ENCODE data around the gene XDH. TPM values are rescaled to one million over a fixed set of nuclear protein-coding genes. Genes with fewer than 3 reads are reported as not detected.

XDH gene
- polyA plus RNA-seq, 1 donor (not counting 4 experiments of a cell fraction or from before 2014, with no cell fraction given), result 40.6 TPM

DNA sequence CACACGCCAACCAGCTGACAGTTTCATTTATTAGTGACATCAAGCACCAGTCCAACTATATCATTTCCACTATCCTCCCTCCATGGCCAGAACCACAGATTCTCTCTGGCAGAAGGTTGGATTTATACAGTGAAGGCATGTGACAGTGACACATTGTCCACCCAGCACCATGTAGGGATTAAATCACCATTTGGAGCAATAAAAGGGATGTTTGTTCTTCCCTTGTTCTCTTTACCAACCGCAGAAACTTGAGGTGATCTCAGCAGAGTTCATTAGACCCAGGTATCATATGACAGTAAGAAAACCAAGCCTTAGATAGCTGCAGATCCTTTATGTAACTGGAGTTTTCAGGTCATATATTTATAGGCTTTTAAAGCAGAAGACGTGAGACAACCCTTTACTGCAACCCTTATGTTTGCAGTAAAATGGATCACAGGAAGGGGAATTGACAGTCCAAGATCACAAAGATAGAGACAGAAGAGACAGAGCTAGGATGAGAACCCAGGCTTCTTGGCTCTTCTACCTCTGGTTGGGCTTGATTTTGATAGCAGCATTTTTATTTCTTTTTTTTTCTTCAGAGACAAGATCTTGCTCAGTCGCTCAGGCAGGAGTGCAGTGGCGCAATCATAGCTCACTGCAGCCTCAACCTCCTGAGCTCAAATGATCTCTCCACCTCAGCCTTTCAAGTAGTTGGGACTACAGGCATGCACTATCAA lies 80.1 kb downstream of the XDH start:
- no peaks in the 10 kb centered on the region for H3K9me3 ChIP-seq (ENCODE audit: control insufficient read depth, low read depth, low read length)
- H4K20me1 ChIP-seq (ENCODE audit: control insufficient read depth, extremely low read depth, insufficient read depth, low read length), result no peaks in the 10 kb centered on the region
- no peak overlapping the region for H2AFZ ChIP-seq (ENCODE audit: control insufficient read depth, low read length)
- H3K4me2 ChIP-seq (ENCODE audit: control insufficient read depth, extremely low read depth, insufficient read depth, low read depth, low read length), result no peak overlapping the region
- TF ChIP-seq, protein P1, sequence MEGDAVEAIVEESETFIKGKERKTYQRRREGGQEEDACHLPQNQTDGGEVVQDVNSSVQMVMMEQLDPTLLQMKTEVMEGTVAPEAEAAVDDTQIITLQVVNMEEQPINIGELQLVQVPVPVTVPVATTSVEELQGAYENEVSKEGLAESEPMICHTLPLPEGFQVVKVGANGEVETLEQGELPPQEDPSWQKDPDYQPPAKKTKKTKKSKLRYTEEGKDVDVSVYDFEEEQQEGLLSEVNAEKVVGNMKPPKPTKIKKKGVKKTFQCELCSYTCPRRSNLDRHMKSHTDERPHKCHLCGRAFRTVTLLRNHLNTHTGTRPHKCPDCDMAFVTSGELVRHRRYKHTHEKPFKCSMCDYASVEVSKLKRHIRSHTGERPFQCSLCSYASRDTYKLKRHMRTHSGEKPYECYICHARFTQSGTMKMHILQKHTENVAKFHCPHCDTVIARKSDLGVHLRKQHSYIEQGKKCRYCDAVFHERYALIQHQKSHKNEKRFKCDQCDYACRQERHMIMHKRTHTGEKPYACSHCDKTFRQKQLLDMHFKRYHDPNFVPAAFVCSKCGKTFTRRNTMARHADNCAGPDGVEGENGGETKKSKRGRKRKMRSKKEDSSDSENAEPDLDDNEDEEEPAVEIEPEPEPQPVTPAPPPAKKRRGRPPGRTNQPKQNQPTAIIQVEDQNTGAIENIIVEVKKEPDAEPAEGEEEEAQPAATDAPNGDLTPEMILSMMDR (optimal IDR thresholded peaks at IDR 0.05 in 1 of 3, IDR thresholded peaks at IDR 0.05 in 1 of 3, conservative IDR thresholded peaks at IDR 0.05 in 1 of 3; ENCODE audit: extremely low read depth in 1 of 3, insufficient read depth in 2 of 3, low read length in 3 of 3), result no peak
- no peak for TF ChIP-seq EZH2 (IDR thresholded peaks at IDR 0.05; ENCODE audit: low read length)
- no peaks in the 10 kb centered on the region for H3K9me1 ChIP-seq (ENCODE audit: control insufficient read depth, extremely low read depth, insufficient read depth, low read length)
- no peaks in the 10 kb centered on the region for H3K27me3 ChIP-seq (ENCODE audit: control insufficient read depth, extremely low read depth, insufficient read depth, low read length)
- no peak for FAIRE-seq
- H3K4me3 ChIP-seq (ENCODE audit: control insufficient read depth in 2 of 3, extremely low read depth in 1 of 3, insufficient read depth in 2 of 3, low read depth in 1 of 3, low read length in 3 of 3), result no peak overlapping the region
- peaks cover 33% of the 10 kb centered on the region for H3K4me1 ChIP-seq (ENCODE audit: control insufficient read depth, extremely low read depth, insufficient read depth, low read length)
- peaks cover 8 to 14% of the 10 kb centered on the region in 2 experiments for H3K36me3 ChIP-seq (ENCODE audit: control insufficient read depth in 2 of 2, extremely low read depth in 1 of 2, insufficient read depth in 2 of 2, low read length in 2 of 2)
- no peak overlapping the region for H3K27ac ChIP-seq (ENCODE audit: control insufficient read depth, insufficient read depth, low read length)
- dilution Hi-C loops (cut with MboI; ENCODE audit: extremely low pct_ligation_motif_present, low sequenced_read_pairs), result no loop called here
- H3K79me2 ChIP-seq (ENCODE audit: control insufficient read depth, insufficient read depth, low read length), result no peaks in the 10 kb centered on the region
- no peak for DNase-seq (ENCODE audit: low read depth, low spot score)
- H3K9ac ChIP-seq (ENCODE audit: control insufficient read depth, extremely low read depth, insufficient read depth, low read length), result no peak overlapping the region

GRCh38 chr2:31333527-31334183 lies 80.9 kb downstream of the XDH start:
- Histone ChIP-seq H3K9me1 (ENCODE audit: control insufficient read depth, extremely low read depth, insufficient read depth, low read length) (no peaks in the 10 kb centered on the region), H3K9ac (ENCODE audit: control insufficient read depth, extremely low read depth, insufficient read depth, low read length) (no peak overlapping the region), H3K36me3 (ENCODE audit: control insufficient read depth in 2 of 2, extremely low read depth in 1 of 2, insufficient read depth in 2 of 2, low read length in 2 of 2) (peaks cover 6 to 8% of the 10 kb centered on the region in 2 experiments), H3K4me1 (ENCODE audit: control insufficient read depth, extremely low read depth, insufficient read depth, low read length) (peaks cover 28% of the 10 kb centered on the region), H3K27ac (ENCODE audit: control insufficient read depth, insufficient read depth, low read length) (no peak overlapping the region), H3K79me2 (ENCODE audit: control insufficient read depth, insufficient read depth, low read length) (no peaks in the 10 kb centered on the region), H3K9me3 (ENCODE audit: control insufficient read depth, low read depth, low read length) (no peaks in the 10 kb centered on the region), H3K4me3 (ENCODE audit: control insufficient read depth in 2 of 3, extremely low read depth in 1 of 3, insufficient read depth in 2 of 3, low read depth in 1 of 3, low read length in 3 of 3) (no peak overlapping the region), H3K4me2 (ENCODE audit: control insufficient read depth, extremely low read depth, insufficient read depth, low read depth, low read length) (no peak overlapping the region), H2AFZ (ENCODE audit: control insufficient read depth, low read length) (no peak overlapping the region), H3K27me3 (ENCODE audit: control insufficient read depth, extremely low read depth, insufficient read depth, low read length) (no peaks in the 10 kb centered on the region), H4K20me1 (ENCODE audit: control insufficient read depth, extremely low read depth, insufficient read depth, low read length) (no peaks in the 10 kb centered on the region)
- TF ChIP-seq, protein P1 (optimal IDR thresholded peaks at IDR 0.05 in 1 of 3, IDR thresholded peaks at IDR 0.05 in 1 of 3, conservative IDR thresholded peaks at IDR 0.05 in 1 of 3; ENCODE audit: extremely low read depth in 1 of 3, insufficient read depth in 2 of 3, low read length in 3 of 3), result peak; percentile 88 to 98 (median 97)
- no peak for TF ChIP-seq EZH2 (IDR thresholded peaks at IDR 0.05; ENCODE audit: low read length)
- peak; percentile 64 for DNase-seq (ENCODE audit: low read depth, low spot score)
- FAIRE-seq, result peak; percentile 94
- dilution Hi-C loops (cut with MboI; ENCODE audit: extremely low pct_ligation_motif_present, low sequenced_read_pairs), result no loop called here
